Calu3 (cell line): ENCODE measurements around the gene BTN2A1. TPM values are rescaled to one million over a fixed set of nuclear protein-coding genes. Genes with fewer than 3 reads are reported as not detected.
"Not testable (repeated sequence)": the region's sequence is repeated elsewhere in the genome, so short reads cannot be mapped to it uniquely, and the experiment has no call there.

Experiments
- BruUV-seq: library from RNA; stranded (reverse); fragments of 400-500 nt; replicated peaks from 2 replicates; lab custom pipeline; 2021; lab: Mats Ljungman, UMichigan
- CTCF ChIA-PET: fragments of 300-600 bp; sonication (Branson Sonifier 250); formaldehyde crosslinking; loops from one replicate; lab custom pipeline; 2022; ENCODE audit warnings: antibody characterized with exemption; lab: Charles Lee
- DNase-seq: peaks from one replicate; pipeline ENCODE4 v3.0.0; 2022
- H3K27ac Mint-ChIP-seq: one replicate; pipeline ENCODE4 v1.8.0; 2022; ENCODE audit warnings: mixed read lengths; ENCODE audit not compliant: unreplicated experiment
- H3K27me3 Mint-ChIP-seq: one replicate; pipeline ENCODE4 v1.8.0; 2022; ENCODE audit warnings: mixed read lengths; ENCODE audit not compliant: unreplicated experiment
- H3K36me3 Mint-ChIP-seq: one replicate; pipeline ENCODE4 v1.8.0; 2022; ENCODE audit warnings: mild to moderate bottlenecking, moderate library complexity, mixed read lengths; ENCODE audit not compliant: insufficient read depth, unreplicated experiment
- H3K4me1 Mint-ChIP-seq: one replicate; pipeline ENCODE4 v1.8.0; 2022; ENCODE audit warnings: mild to moderate bottlenecking, low read depth, mixed read lengths; ENCODE audit not compliant: unreplicated experiment
- H3K4me3 Mint-ChIP-seq: one replicate; pipeline ENCODE4 v1.8.0; 2022; ENCODE audit warnings: mild to moderate bottlenecking, low read depth, moderate library complexity, mixed read lengths; ENCODE audit not compliant: unreplicated experiment
- H3K9me3 Mint-ChIP-seq: one replicate; pipeline ENCODE4 v1.8.0; 2022; ENCODE audit warnings: low read depth, mixed read lengths; ENCODE audit not compliant: unreplicated experiment
- CTCF ChIP-seq: fragments of 200-600 bp; IDR thresholded peaks from one replicate; pipeline ENCODE4 v1.8.0; 2022; ENCODE audit warnings: antibody characterized with exemption; ENCODE audit not compliant: unreplicated experiment
- intact Hi-C: fragments of 100-400 bp; cut with micrococcal nuclease; formaldehyde crosslinking; loops from one replicate; pipeline ENCODE4 v1.10.0; 2022; ENCODE audit not compliant: unreplicated experiment
- total RNA-seq: library from RNA; stranded (reverse); gene quantifications from 2 replicates; pipeline ENCODE4 v1.2.3, GENCODE V29; 2022

The BTN2A1 gene
- total RNA-seq, 1 experiment from 2014 or later, result 32.5 TPM

- Mint-ChIP-seq H3K36me3 (peaks cover 60% of the 10 kb centered on the region), H3K27ac (no peak overlapping the region), H3K9me3 (no peaks in the 10 kb centered on the region), H3K4me1 (peaks cover 20% of the 10 kb centered on the region), H3K4me3 (peak overlapping the region; percentile 81), H3K27me3 (no peaks in the 10 kb centered on the region)
- no TSS peak for BruUV-seq
- intact Hi-C loops, result no loop called here
- TF ChIP-seq CTCF, result no peak
- DNase-seq, result no peak
- CTCF ChIA-PET, result no interaction called here
Observed at GRCh38 chr6:26459023-26459810, 1.5 kb downstream of the BTN2A1 start.

GRCh38 chr6:26461353-26461752, 3.6 kb downstream of the BTN2A1 start:
- H3K27me3 Mint-ChIP-seq, CTCF ChIA-PET, H3K9me3 Mint-ChIP-seq, intact Hi-C loops, BruUV-seq, DNase-seq, H3K4me3 Mint-ChIP-seq, H3K27ac Mint-ChIP-seq: not testable (repeated sequence)
- Mint-ChIP-seq H3K36me3 (peaks cover 75% of the 10 kb centered on the region), H3K4me1 (peaks cover 20% of the 10 kb centered on the region)

- no peak for DNase-seq
- H3K36me3 Mint-ChIP-seq, result peaks cover 60% of the 10 kb centered on the region
- BruUV-seq, result no TSS peak
- H3K9me3 Mint-ChIP-seq, result no peaks in the 10 kb centered on the region
- H3K27ac Mint-ChIP-seq, result no peak overlapping the region
- TF ChIP-seq CTCF, result no peak
- peaks cover 8% of the 10 kb centered on the region for H3K4me1 Mint-ChIP-seq
- intact Hi-C loops, result no loop called here
- no peak overlapping the region for H3K4me3 Mint-ChIP-seq
- CTCF ChIA-PET, result interaction anchor here (1.2 kb wide), 1 partner anchor 10 kb away, joined by 3 read pairs; no protein-coding TSS in a partner anchor
- no peaks in the 10 kb centered on the region for H3K27me3 Mint-ChIP-seq
Observed at GRCh38 chr6:26464014-26464413, 6.3 kb downstream of the BTN2A1 start.

GRCh38 chr6:26464416-26465131, 6.8 kb downstream of the BTN2A1 start:
- Mint-ChIP-seq H3K27me3 (no peaks in the 10 kb centered on the region), H3K36me3 (peaks cover 56% of the 10 kb centered on the region), H3K4me1 (peaks cover 2% of the 10 kb centered on the region), H3K9me3 (no peaks in the 10 kb centered on the region), H3K4me3 (no peak overlapping the region), H3K27ac (no peak overlapping the region)
- DNase-seq, result no peak
- CTCF ChIA-PET, result interaction anchor here (1.2 kb wide), 1 partner anchor 9 kb away, joined by 3 read pairs; no protein-coding TSS in a partner anchor
- BruUV-seq, result no TSS peak
- intact Hi-C loops, result no loop called here
- TF ChIP-seq CTCF, result no peak
